Adrenal gland (tissue), 12 donors: ENCODE results near the gene EFEMP1. TPM values are rescaled to one million over a fixed set of nuclear protein-coding genes. Genes with fewer than 3 reads are reported as not detected.

Experiments
- DNase-seq, 7 donors: peaks; one replicate each; pipeline ENCODE4 v3.0.0-alpha.2; 2019 to 2020
- H3K27ac ChIP-seq, 5 donors: fragments of 200-600 bp; sonication (generic) in 4 of 5; 1 replicate in 3 of 5; 2 replicates in 2 of 5; pipeline versions ENCODE4 v1.5.1 to v1.8.0; 2016 to 2020; ENCODE audit warnings: mild to moderate bottlenecking in 1 of 5
- H3K27me3 ChIP-seq: fragments of 200-600 bp; 2 replicates; pipeline ENCODE4 v1.8.0; 2021
- H3K36me3 ChIP-seq, 2 donors: fragments of 200-600 bp; replicated peaks in 1 of 2; 1 replicate in 1 of 2; 2 replicates in 1 of 2; pipeline versions ENCODE4 v1.5.1 to v1.8.0; 2018 to 2022
- H3K4me1 ChIP-seq, 2 donors: fragments of 200-600 bp; replicated peaks in 1 of 2; 1 replicate in 1 of 2; 2 replicates in 1 of 2; pipeline versions ENCODE4 v1.5.1 to v1.8.0; 2018 to 2021
- H3K4me3 ChIP-seq, 4 donors: fragments of 200-600 bp; sonication (generic) in 3 of 4; one replicate each; pipeline ENCODE4 v1.5.1; 2016 to 2018
- H3K9me3 ChIP-seq, 3 donors: fragments of 200-600 bp; sonication (generic) in 1 of 3; replicated peaks in 1 of 3; 1 replicate in 2 of 3; 2 replicates in 1 of 3; pipeline versions ENCODE4 v1.5.1 to v1.8.0; 2016 to 2021
- CTCF ChIP-seq, 6 experiments: fragments of 450-650 bp in 4 of 6; fragments of 200-600 bp in 2 of 6; sonication (generic) in 1 of 6; IDR thresholded peaks; 1 replicate in 5 of 6; 2 replicates in 1 of 6; pipeline versions ENCODE4 v1.5.1 to v1.8.0; 2016 to 2021; ENCODE audit warnings: antibody characterized with exemption in 6 of 6, mild to moderate bottlenecking in 2 of 6, moderate library complexity in 1 of 6
- POLR2A ChIP-seq, 2 donors: fragments of 450-650 bp; IDR thresholded peaks; one replicate each; pipeline ENCODE4 v1.6.1; 2017; ENCODE audit warnings: antibody characterized with exemption in 2 of 2, mild to moderate bottlenecking in 2 of 2, moderate library complexity in 1 of 2
- WGBS, 4 donors: extraction: QIAGEN DNeasy Blood & Tissue Kit in 2 of 4; methylation state at CpG; one replicate each; pipeline versions ENCODE4 v1.1.5 to v1.1.7; 2013 to 2017; 5-methylcytosine and 5-hydroxymethylcytosine counted together
- intact Hi-C, 2 donors: fragments of 100-400 bp; cut with DNase I; formaldehyde crosslinking; loops; one replicate each; pipeline versions ENCODE4 v1.14.1 to v1.15.0; 2022 to 2023
- polyA plus RNA-seq, 3 donors: library from polyadenylated mRNA; stranded (reverse); fragments of 200-250 nt in 2 of 3; fragments of 350-450 nt in 1 of 3; fragmentation: Illumina TruSeq in 1 of 3; extraction: RNeasy Lipid Tissue Mini Kit (QIAGEN cat#74804) in 1 of 3; gene quantifications; one replicate each; pipeline ENCODE4 v1.2.3, GENCODE V29; 2013 to 2014
- total RNA-seq, 9 donors: library from RNA; depleted of rRNA in 4 of 9; stranded (reverse); fragments of >200 nt in 4 of 9; fragments of 120-200 nt in 1 of 9; fragmentation: NEBNext Ultra II Directional in 1 of 9; extraction: Animal tissue kit (Norgen Biotek cat#: 25700) in 1 of 9; gene quantifications; one replicate each; pipeline versions ENCODE4 v1.1.0 to v1.2.4, GENCODE V29; 2013 to 2023
- donor health status: healthy with polysubstance abuse.
- donor health status: Bipolar disorder and iron deficiency.
- donor health status: DM: yes; HTN: yes; CAD: no.
- donor health status: DM: no; HTN: no; CAD: no.
- donor health status: DM: no; HTN: no; CAD: no.
- donor health status: DM: yes; HTN: yes; CAD: no.

The EFEMP1 gene
- total and polyA plus RNA-seq, 12 donors: 3.9 to 430 (median 124) TPM

DNA sequence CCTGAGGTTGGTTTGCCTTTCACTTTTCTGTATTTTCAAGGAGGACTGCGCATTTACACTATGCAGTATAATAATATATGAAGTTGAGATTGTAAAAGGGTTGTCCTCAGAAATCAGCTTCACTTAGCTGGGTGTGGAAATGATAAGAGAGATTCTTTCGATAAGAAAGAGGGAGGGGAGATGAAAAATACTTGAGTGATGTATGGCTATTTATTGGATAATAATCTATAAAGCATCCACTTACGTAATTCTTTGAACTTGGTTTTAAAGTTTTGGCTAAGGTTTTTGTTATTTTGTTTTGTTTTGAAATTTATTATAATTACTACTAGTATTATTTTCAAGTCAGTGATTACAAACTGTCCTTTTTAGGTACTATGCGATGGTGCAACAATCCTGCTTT is 40.6 kb downstream of the EFEMP1 start:
- TF ChIP-seq CTCF (IDR thresholded peaks at IDR 0.05) (no peak), POLR2A (IDR thresholded peaks at IDR 0.05) (no peak)
- DNase-seq: no peak
- Histone ChIP-seq H3K36me3 (no peaks in the 10 kb centered on the region), H3K4me1 (peaks cover 6 to 49% of the 10 kb centered on the region in 2 donors), H3K4me3 (no peak overlapping the region), H3K9me3 (no peaks in the 10 kb centered on the region), H3K27me3 (no peaks in the 10 kb centered on the region), H3K27ac (peak overlapping the region in 2 of 5 donors; percentile 61 to 68)
- 79 to 89% (median 83%) methylated on average over 4 of the region's 4 CpGs for WGBS, 4 donors
- intact Hi-C loops: no loop called here

DNA sequence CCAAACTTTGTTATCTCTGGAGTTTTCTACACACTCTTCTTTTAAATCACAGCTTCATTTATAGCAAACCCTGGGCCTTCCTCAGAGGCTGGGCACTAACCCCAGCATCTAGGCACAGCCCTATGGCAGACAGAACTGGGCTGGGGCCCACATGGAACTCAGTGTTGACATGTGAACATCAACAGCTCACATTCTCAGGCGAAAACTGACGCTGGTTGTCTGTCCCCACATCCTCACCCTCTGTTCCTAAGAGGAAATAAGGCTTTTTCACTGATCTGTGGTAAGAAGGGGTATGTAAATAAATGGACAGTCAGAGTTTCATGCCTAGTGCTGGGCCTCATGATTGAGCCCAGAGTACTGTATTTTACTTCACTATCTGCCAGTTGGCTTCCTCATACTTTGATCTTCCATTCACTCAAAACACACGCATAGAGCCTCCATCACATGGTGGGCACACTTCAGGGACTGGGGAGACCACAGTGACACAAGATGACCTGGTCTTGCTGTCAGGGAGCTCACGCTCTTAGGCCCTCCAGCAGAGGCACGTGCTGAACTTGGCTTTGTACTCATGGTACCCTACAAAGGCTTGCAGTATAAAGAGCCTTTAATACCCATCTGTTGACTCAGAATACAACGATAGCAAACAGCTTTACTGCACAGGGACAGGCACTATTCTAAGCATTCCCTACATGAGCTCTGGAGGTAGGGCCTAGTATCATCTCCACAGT is 43.0 kb downstream of the EFEMP1 start:
- H3K4me1 ChIP-seq: peaks cover 0 to 29% of the 10 kb centered on the region in 2 donors

DNA sequence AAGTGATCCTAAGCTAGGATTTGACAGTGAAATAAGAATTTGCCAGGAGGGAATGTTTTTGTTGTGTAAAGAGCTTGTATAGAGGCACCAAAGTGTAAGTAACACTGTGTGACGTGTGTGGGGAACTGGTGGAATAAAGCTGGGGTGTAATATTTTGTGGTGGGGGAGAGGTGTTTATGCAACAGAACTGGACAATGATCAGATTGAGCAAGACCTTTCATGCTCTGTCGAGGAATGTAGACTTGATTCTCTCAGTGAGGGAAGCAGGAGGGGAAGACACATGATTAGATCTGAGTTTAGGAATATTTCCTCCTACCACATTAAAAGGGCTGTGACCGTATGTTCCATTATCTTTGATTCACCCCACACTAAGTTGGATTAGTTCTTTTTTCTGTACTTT is 43.6 kb downstream of the EFEMP1 start:
- 66 to 71% (median 68%) methylated on average over 3 of the region's 3 CpGs for WGBS, 4 donors
- no peak overlapping the region for H3K27ac ChIP-seq
- H3K9me3 ChIP-seq: no peaks in the 10 kb centered on the region

More for the DNA sequence above, 43.0 kb downstream of the EFEMP1 start:
- no peak overlapping the region for H3K27ac ChIP-seq
- H3K9me3 ChIP-seq: no peaks in the 10 kb centered on the region
- H3K27me3 ChIP-seq: no peaks in the 10 kb centered on the region
- H3K4me3 ChIP-seq: no peak overlapping the region
- H3K36me3 ChIP-seq: no peaks in the 10 kb centered on the region
- no peak for DNase-seq
- intact Hi-C loops: no loop called here
- TF ChIP-seq POLR2A (IDR thresholded peaks at IDR 0.05) (no peak), CTCF (IDR thresholded peaks at IDR 0.05) (no peak)
- WGBS, 4 donors: 83 to 87% (median 86%) methylated on average over 5 to 6 of the region's 6 CpGs

DNA sequence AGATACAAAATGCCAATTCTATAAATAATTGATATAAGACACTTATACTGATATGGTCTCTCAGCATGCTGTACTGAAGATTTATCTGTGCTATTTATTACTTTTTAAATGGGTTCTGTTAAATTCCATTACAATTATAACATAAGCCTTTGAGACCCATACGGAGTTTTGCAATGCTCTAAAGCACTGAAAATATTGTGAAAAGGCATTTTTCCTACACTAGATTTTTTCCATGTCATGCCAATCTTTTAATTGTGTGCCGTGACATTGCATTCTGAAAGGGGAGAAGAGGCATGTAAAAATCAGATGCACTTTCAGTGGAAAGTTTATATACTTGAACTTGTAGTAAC is 46.5 kb downstream of the EFEMP1 start:
- Histone ChIP-seq H3K27me3 (no peaks in the 10 kb centered on the region), H3K27ac (no peak overlapping the region), H3K4me1 (no peaks in the 10 kb centered on the region), H3K9me3 (no peaks in the 10 kb centered on the region), H3K4me3 (no peak overlapping the region), H3K36me3 (no peaks in the 10 kb centered on the region)
- 76 to 89% (median 82%) methylated on average over 2 of the region's 2 CpGs for WGBS, 4 donors
- no peak for TF ChIP-seq CTCF (IDR thresholded peaks at IDR 0.05)
- no peak for TF ChIP-seq POLR2A (IDR thresholded peaks at IDR 0.05)
- no peak for DNase-seq
- intact Hi-C loops: no loop called here

More for the DNA sequence above, 43.6 kb downstream of the EFEMP1 start:
- no peak for TF ChIP-seq POLR2A (IDR thresholded peaks at IDR 0.05)
- no peak for TF ChIP-seq CTCF (IDR thresholded peaks at IDR 0.05)
- Histone ChIP-seq H3K27me3 (no peaks in the 10 kb centered on the region), H3K4me3 (no peak overlapping the region), H3K36me3 (no peaks in the 10 kb centered on the region), H3K4me1 (peaks cover 0 to 23% of the 10 kb centered on the region in 2 donors)
- no peak for DNase-seq
- intact Hi-C loops: no loop called here
